ENCODE results near the gene TMEM154.

The TMEM154 gene

DNA sequence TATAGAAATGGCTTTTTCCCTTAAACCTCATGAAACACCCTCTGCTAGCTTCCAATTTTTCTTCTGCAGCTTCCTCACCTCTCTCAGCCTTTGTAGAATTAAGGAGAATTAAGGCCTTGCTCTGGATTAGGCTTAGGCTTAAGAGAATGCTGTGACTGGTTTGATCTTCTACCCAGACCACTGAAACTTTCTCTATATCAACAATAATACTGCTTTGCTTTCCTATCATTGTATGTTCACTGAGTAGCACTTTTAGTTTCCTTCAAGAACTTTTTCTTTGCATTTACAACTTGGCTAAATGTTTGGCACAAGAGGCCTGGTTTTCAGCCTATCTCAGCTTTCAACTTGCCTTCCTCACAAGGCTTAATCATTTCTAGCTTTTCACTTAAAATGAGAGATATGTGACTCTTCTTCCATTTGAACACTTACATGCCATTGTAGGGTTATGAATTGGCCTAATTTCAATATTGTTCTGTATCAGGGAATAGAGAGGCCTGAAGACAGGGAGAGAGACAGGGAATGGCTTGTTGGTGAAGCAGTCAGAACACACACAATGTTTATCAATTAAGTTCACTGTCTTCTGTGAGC, 28.2 kb downstream of the TMEM154 start:
- no peak for ATAC-seq
- TF ChIP-seq ZNF565 (CRISPR knock-in tag; conservative IDR thresholded peaks at IDR 0.05; ENCODE audit: low read depth) (no peak), ARNTL (CRISPR knock-in tag; IDR thresholded peaks at IDR 0.05; ENCODE audit: borderline replicate concordance, low read depth) (no peak), ZNF70 (CRISPR knock-in tag; IDR thresholded peaks at IDR 0.05) (no peak), ZFP3 (CRISPR knock-in tag; IDR thresholded peaks at IDR 0.05) (no peak), ZNF8 (CRISPR knock-in tag; IDR thresholded peaks at IDR 0.05) (no peak), ZFP30 (CRISPR knock-in tag; IDR thresholded peaks at IDR 0.05) (no peak), GLIS3 (CRISPR knock-in tag; IDR thresholded peaks at IDR 0.05) (no peak), TCF4 (CRISPR knock-in tag; IDR thresholded peaks at IDR 0.05; ENCODE audit: borderline replicate concordance) (no peak), PPARA (CRISPR knock-in tag; IDR thresholded peaks at IDR 0.05; ENCODE audit: borderline replicate concordance) (no peak), BACH2 (CRISPR knock-in tag; IDR thresholded peaks at IDR 0.05; ENCODE audit: borderline replicate concordance) (no peak), SNAI2 (CRISPR knock-in tag; IDR thresholded peaks at IDR 0.05) (no peak), RARB (CRISPR knock-in tag; IDR thresholded peaks at IDR 0.05) (no peak), TOX (CRISPR knock-in tag; IDR thresholded peaks at IDR 0.05; ENCODE audit: borderline replicate concordance) (no peak), OSR1 (CRISPR knock-in tag; IDR thresholded peaks at IDR 0.05) (no peak), ESRRG (CRISPR knock-in tag; IDR thresholded peaks at IDR 0.05) (no peak), ISL1 (CRISPR knock-in tag; IDR thresholded peaks at IDR 0.05) (no peak)
- TF ChIP-seq, protein P1, sequence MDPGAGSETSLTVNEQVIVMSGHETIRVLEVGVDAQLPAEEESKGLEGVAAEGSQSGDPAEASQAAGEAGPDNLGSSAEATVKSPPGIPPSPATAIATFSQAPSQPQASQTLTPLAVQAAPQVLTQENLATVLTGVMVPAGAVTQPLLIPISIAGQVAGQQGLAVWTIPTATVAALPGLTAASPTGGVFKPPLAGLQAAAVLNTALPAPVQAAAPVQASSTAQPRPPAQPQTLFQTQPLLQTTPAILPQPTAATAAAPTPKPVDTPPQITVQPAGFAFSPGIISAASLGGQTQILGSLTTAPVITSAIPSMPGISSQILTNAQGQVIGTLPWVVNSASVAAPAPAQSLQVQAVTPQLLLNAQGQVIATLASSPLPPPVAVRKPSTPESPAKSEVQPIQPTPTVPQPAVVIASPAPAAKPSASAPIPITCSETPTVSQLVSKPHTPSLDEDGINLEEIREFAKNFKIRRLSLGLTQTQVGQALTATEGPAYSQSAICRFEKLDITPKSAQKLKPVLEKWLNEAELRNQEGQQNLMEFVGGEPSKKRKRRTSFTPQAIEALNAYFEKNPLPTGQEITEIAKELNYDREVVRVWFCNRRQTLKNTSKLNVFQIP (CRISPR knock-in tag; IDR thresholded peaks at IDR 0.05; ENCODE audit: borderline replicate concordance, low read depth), result no peak
- TF ChIP-seq, protein P2, sequence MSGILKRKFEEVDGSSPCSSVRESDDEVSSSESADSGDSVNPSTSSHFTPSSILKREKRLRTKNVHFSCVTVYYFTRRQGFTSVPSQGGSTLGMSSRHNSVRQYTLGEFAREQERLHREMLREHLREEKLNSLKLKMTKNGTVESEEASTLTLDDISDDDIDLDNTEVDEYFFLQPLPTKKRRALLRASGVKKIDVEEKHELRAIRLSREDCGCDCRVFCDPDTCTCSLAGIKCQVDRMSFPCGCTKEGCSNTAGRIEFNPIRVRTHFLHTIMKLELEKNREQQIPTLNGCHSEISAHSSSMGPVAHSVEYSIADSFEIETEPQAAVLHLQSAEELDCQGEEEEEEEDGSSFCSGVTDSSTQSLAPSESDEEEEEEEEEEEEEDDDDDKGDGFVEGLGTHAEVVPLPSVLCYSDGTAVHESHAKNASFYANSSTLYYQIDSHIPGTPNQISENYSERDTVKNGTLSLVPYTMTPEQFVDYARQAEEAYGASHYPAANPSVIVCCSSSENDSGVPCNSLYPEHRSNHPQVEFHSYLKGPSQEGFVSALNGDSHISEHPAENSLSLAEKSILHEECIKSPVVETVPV (CRISPR knock-in tag; IDR thresholded peaks at IDR 0.05), result no peak
- TF ChIP-seq, protein P3, sequence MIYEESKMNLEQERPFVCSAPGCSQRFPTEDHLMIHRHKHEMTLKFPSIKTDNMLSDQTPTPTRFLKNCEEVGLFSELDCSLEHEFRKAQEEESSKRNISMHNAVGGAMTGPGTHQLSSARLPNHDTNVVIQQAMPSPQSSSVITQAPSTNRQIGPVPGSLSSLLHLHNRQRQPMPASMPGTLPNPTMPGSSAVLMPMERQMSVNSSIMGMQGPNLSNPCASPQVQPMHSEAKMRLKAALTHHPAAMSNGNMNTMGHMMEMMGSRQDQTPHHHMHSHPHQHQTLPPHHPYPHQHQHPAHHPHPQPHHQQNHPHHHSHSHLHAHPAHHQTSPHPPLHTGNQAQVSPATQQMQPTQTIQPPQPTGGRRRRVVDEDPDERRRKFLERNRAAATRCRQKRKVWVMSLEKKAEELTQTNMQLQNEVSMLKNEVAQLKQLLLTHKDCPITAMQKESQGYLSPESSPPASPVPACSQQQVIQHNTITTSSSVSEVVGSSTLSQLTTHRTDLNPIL (CRISPR knock-in tag; IDR thresholded peaks at IDR 0.05; ENCODE audit: low read depth), result no peak
- TF ChIP-seq, protein P4, sequence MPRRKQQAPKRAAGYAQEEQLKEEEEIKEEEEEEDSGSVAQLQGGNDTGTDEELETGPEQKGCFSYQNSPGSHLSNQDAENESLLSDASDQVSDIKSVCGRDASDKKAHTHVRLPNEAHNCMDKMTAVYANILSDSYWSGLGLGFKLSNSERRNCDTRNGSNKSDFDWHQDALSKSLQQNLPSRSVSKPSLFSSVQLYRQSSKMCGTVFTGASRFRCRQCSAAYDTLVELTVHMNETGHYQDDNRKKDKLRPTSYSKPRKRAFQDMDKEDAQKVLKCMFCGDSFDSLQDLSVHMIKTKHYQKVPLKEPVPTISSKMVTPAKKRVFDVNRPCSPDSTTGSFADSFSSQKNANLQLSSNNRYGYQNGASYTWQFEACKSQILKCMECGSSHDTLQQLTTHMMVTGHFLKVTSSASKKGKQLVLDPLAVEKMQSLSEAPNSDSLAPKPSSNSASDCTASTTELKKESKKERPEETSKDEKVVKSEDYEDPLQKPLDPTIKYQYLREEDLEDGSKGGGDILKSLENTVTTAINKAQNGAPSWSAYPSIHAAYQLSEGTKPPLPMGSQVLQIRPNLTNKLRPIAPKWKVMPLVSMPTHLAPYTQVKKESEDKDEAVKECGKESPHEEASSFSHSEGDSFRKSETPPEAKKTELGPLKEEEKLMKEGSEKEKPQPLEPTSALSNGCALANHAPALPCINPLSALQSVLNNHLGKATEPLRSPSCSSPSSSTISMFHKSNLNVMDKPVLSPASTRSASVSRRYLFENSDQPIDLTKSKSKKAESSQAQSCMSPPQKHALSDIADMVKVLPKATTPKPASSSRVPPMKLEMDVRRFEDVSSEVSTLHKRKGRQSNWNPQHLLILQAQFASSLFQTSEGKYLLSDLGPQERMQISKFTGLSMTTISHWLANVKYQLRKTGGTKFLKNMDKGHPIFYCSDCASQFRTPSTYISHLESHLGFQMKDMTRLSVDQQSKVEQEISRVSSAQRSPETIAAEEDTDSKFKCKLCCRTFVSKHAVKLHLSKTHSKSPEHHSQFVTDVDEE (CRISPR knock-in tag; IDR thresholded peaks at IDR 0.05), result no peak

DNA sequence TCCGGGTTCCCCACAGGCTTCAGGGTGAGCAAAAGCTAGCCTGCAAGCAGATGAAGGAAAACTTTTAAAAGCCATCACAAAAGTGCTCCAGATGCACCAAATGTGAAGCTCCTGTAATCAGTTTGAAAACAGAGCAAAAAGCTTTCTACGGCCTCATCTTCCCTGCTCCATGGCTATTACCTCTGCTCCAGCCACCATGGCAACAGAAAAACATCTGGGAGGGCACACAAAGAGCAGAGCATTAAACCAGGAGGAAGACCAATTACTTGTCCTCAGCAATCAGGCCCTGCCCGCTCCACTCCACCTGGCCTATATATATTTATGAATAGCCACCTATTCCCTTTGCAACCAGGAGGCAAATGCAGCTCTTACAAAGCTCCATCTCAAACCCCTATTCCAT, 33.6 kb downstream of the TMEM154 start:
- no peak for ATAC-seq
- TF ChIP-seq ZC3H10 (CRISPR knock-in tag; IDR thresholded peaks at IDR 0.05) (no peak), PPARA (CRISPR knock-in tag; IDR thresholded peaks at IDR 0.05; ENCODE audit: borderline replicate concordance) (no peak), ZFP30 (CRISPR knock-in tag; IDR thresholded peaks at IDR 0.05) (no peak), ESRRG (CRISPR knock-in tag; IDR thresholded peaks at IDR 0.05) (no peak), RARB (CRISPR knock-in tag; IDR thresholded peaks at IDR 0.05) (no peak), ZNF565 (CRISPR knock-in tag; conservative IDR thresholded peaks at IDR 0.05; ENCODE audit: low read depth) (no peak), ZFP3 (CRISPR knock-in tag; IDR thresholded peaks at IDR 0.05) (no peak), ZNF70 (CRISPR knock-in tag; IDR thresholded peaks at IDR 0.05) (no peak), ZNF8 (CRISPR knock-in tag; IDR thresholded peaks at IDR 0.05) (no peak), GLIS3 (CRISPR knock-in tag; IDR thresholded peaks at IDR 0.05) (no peak), ISL1 (CRISPR knock-in tag; IDR thresholded peaks at IDR 0.05) (no peak), BACH2 (CRISPR knock-in tag; IDR thresholded peaks at IDR 0.05; ENCODE audit: borderline replicate concordance) (no peak), OSR1 (CRISPR knock-in tag; IDR thresholded peaks at IDR 0.05) (no peak), TCF4 (CRISPR knock-in tag; IDR thresholded peaks at IDR 0.05; ENCODE audit: borderline replicate concordance) (no peak)
- TF ChIP-seq, protein P2 (CRISPR knock-in tag; IDR thresholded peaks at IDR 0.05), result no peak
- TF ChIP-seq, protein P5, sequence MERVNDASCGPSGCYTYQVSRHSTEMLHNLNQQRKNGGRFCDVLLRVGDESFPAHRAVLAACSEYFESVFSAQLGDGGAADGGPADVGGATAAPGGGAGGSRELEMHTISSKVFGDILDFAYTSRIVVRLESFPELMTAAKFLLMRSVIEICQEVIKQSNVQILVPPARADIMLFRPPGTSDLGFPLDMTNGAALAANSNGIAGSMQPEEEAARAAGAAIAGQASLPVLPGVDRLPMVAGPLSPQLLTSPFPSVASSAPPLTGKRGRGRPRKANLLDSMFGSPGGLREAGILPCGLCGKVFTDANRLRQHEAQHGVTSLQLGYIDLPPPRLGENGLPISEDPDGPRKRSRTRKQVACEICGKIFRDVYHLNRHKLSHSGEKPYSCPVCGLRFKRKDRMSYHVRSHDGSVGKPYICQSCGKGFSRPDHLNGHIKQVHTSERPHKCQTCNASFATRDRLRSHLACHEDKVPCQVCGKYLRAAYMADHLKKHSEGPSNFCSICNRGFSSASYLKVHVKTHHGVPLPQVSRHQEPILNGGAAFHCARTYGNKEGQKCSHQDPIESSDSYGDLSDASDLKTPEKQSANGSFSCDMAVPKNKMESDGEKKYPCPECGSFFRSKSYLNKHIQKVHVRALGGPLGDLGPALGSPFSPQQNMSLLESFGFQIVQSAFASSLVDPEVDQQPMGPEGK (CRISPR knock-in tag; IDR thresholded peaks at IDR 0.05; ENCODE audit: borderline replicate concordance), result no peak
- TF ChIP-seq, protein P4 (CRISPR knock-in tag; IDR thresholded peaks at IDR 0.05), result no peak
- TF ChIP-seq, protein P1 (CRISPR knock-in tag; IDR thresholded peaks at IDR 0.05; ENCODE audit: borderline replicate concordance, low read depth), result no peak
